CMK (cell line): Measurements from ENCODE around the gene C2CD2L.
A peak's percentile ranks its signal among the peaks of the same experiment; 100 is the strongest.
"Not testable (repeated sequence)": the region's sequence is repeated elsewhere in the genome, so short reads cannot be mapped to it uniquely, and the experiment has no call there.

Experiments used
- DNase-seq: peaks from one replicate; pipeline ENCODE4 v3.0.0-alpha.2; 2010; ENCODE audit warnings: low read depth

C2CD2L gene

GRCh38 chr11:119093942-119094815 lies 13.0 kb upstream of the C2CD2L start:
- DNase-seq: no peak

GRCh38 chr11:119094816-119095065 lies 12.4 kb upstream of the C2CD2L start:
- DNase-seq: no peak

- DNase-seq: peak; percentile 99
Observed at GRCh38 chr11:119095066-119095880, 11.9 kb upstream of the C2CD2L start.

GRCh38 chr11:119099711-119100110 lies 7.4 kb upstream of the C2CD2L start:
- no peak for DNase-seq

- no peak for DNase-seq
Observed at GRCh38 chr11:119100246-119100970, 6.7 kb upstream of the C2CD2L start.

- no peak for DNase-seq
Observed at GRCh38 chr11:119100994-119101758, 6.0 kb upstream of the C2CD2L start.

GRCh38 chr11:119101759-119102423 lies 5.3 kb upstream of the C2CD2L start, which contains the start of gene DPAGT1:
Gene DPAGT1 (minus strand): TSS chr11:119101853. CDS start chr11:119101655, 198 bp downstream.
- no peak for DNase-seq

GRCh38 chr11:119103161-119103664 lies 3.9 kb upstream of the C2CD2L start:
- not testable (repeated sequence) for DNase-seq

- no peak for DNase-seq
Observed at GRCh38 chr11:119103793-119104192, 3.4 kb upstream of the C2CD2L start.

- no peak for DNase-seq
Observed at GRCh38 chr11:119107538-119108145, 498 bp downstream of the C2CD2L start.

GRCh38 chr11:119108146-119108856 lies 1.2 kb downstream of the C2CD2L start:
- DNase-seq: no peak

- DNase-seq: no peak
Observed at GRCh38 chr11:119108857-119109221, 1.7 kb downstream of the C2CD2L start.

- no peak for DNase-seq
Observed at GRCh38 chr11:119109843-119110242, 2.7 kb downstream of the C2CD2L start.

- no peak for DNase-seq
Observed at GRCh38 chr11:119110439-119110838, 3.3 kb downstream of the C2CD2L start.

- DNase-seq: no peak
Observed at GRCh38 chr11:119111361-119111925, 4.3 kb downstream of the C2CD2L start.

- DNase-seq: no peak
Observed at GRCh38 chr11:119112314-119113020, 5.3 kb downstream of the C2CD2L start.

GRCh38 chr11:119113716-119114115 lies 6.6 kb downstream of the C2CD2L start:
- DNase-seq: no peak

GRCh38 chr11:119114351-119114750 lies 7.2 kb downstream of the C2CD2L start:
- DNase-seq: no peak
